Measurements from ENCODE around the gene KRTAP5-3.

- no peak for TF ChIP-seq CTCF (IDR thresholded peaks at IDR 0.05)
- TF ChIP-seq ZFX (IDR thresholded peaks at IDR 0.05; ENCODE audit: borderline replicate concordance) = no peak
Measured at GRCh38 chr11:1563149-1563638, 45.1 kb downstream of the KRTAP5-3 start.
